HUES48 (cell line): ENCODE data around the gene MAP1LC3C.

ENCODE experiments used
- H3K27ac ChIP-seq: one replicate; pipeline ENCODE4 v1.7.0; 2013; ENCODE audit warnings: low read depth, low read length, inconsistent platforms
- H3K27me3 ChIP-seq: 2 replicates; pipeline ENCODE4 v1.6.1; 2013; ENCODE audit warnings: mild to moderate bottlenecking, low read length; ENCODE audit not compliant: control insufficient read depth, insufficient read depth
- H3K36me3 ChIP-seq: 2 replicates; pipeline ENCODE4 v1.6.1; 2013; ENCODE audit warnings: low read length; ENCODE audit not compliant: control insufficient read depth, insufficient read depth
- H3K4me1 ChIP-seq: 2 replicates; pipeline ENCODE4 v1.6.1; 2013; ENCODE audit warnings: mild to moderate bottlenecking, low read length; ENCODE audit not compliant: control insufficient read depth, insufficient read depth
- H3K4me3 ChIP-seq: 2 replicates; pipeline ENCODE4 v1.5.1; 2013; ENCODE audit warnings: mild to moderate bottlenecking, low read depth, low read length
- H3K9ac ChIP-seq: 2 replicates; pipeline ENCODE4 v1.6.1; 2013; ENCODE audit warnings: mild to moderate bottlenecking, low read depth, low read length, moderate library complexity
- H3K9me3 ChIP-seq: 2 replicates; pipeline ENCODE4 v1.6.1; 2013; ENCODE audit warnings: low read length; ENCODE audit not compliant: control insufficient read depth, insufficient read depth

MAP1LC3C gene

GRCh38 chr1:242008826-242009495 lies 10.1 kb upstream of the MAP1LC3C start:
- H3K9me3 ChIP-seq: no peaks in the 10 kb centered on the region
- peaks cover 5% of the 10 kb centered on the region; the same call in 1 of the 2 replicates for H3K4me1 ChIP-seq
- no peaks in the 10 kb centered on the region for H3K27me3 ChIP-seq
- H3K27ac ChIP-seq: no peak overlapping the region
- H3K36me3 ChIP-seq: no peaks in the 10 kb centered on the region
- H3K4me3 ChIP-seq: no peak overlapping the region
- H3K9ac ChIP-seq: no peak overlapping the region

GRCh38 chr1:242006976-242007375 lies 8.1 kb upstream of the MAP1LC3C start:
- H3K27me3 ChIP-seq: no peaks in the 10 kb centered on the region
- H3K27ac ChIP-seq: no peak overlapping the region
- H3K36me3 ChIP-seq: no peaks in the 10 kb centered on the region
- no peaks in the 10 kb centered on the region for H3K9me3 ChIP-seq
- H3K4me1 ChIP-seq: peaks cover 5% of the 10 kb centered on the region; the same call in 1 of the 2 replicates
- H3K9ac ChIP-seq: no peak overlapping the region
- no peak overlapping the region for H3K4me3 ChIP-seq

GRCh38 chr1:242005866-242006535 lies 7.1 kb upstream of the MAP1LC3C start:
- no peaks in the 10 kb centered on the region for H3K27me3 ChIP-seq
- no peak overlapping the region for H3K27ac ChIP-seq
- H3K9ac ChIP-seq: no peak overlapping the region
- no peaks in the 10 kb centered on the region for H3K9me3 ChIP-seq
- H3K4me3 ChIP-seq: no peak overlapping the region
- H3K36me3 ChIP-seq: no peaks in the 10 kb centered on the region
- peaks cover 5% of the 10 kb centered on the region; the same call in 1 of the 2 replicates for H3K4me1 ChIP-seq

GRCh38 chr1:242004751-242005495 lies 6.0 kb upstream of the MAP1LC3C start:
- Histone ChIP-seq H3K9ac (no peak overlapping the region), H3K36me3 (no peaks in the 10 kb centered on the region), H3K4me3 (no peak overlapping the region), H3K4me1 (peaks cover 5% of the 10 kb centered on the region; the same call in 1 of the 2 replicates), H3K9me3 (no peaks in the 10 kb centered on the region), H3K27me3 (no peaks in the 10 kb centered on the region), H3K27ac (no peak overlapping the region)

GRCh38 chr1:242002510-242002909 lies 3.6 kb upstream of the MAP1LC3C start:
- Histone ChIP-seq H3K4me3 (no peak overlapping the region), H3K9me3 (no peaks in the 10 kb centered on the region), H3K4me1 (peaks cover 6% of the 10 kb centered on the region)

GRCh38 chr1:242002072-242002471 lies 3.2 kb upstream of the MAP1LC3C start:
- no peak overlapping the region for H3K9ac ChIP-seq
- H3K9me3 ChIP-seq: no peaks in the 10 kb centered on the region
- no peak overlapping the region for H3K27ac ChIP-seq
- no peaks in the 10 kb centered on the region for H3K27me3 ChIP-seq
- no peaks in the 10 kb centered on the region for H3K36me3 ChIP-seq
- H3K4me3 ChIP-seq: no peak overlapping the region
- H3K4me1 ChIP-seq: peaks cover 6% of the 10 kb centered on the region

More at GRCh38 chr1:242002510-242002909, 3.6 kb upstream of the MAP1LC3C start:
- no peak overlapping the region for H3K9ac ChIP-seq
- no peaks in the 10 kb centered on the region for H3K27me3 ChIP-seq
- H3K36me3 ChIP-seq: no peaks in the 10 kb centered on the region
- H3K27ac ChIP-seq: no peak overlapping the region

- Histone ChIP-seq H3K27me3 (no peaks in the 10 kb centered on the region), H3K9ac (no peak overlapping the region), H3K36me3 (no peaks in the 10 kb centered on the region), H3K9me3 (no peaks in the 10 kb centered on the region), H3K4me3 (no peak overlapping the region), H3K27ac (no peak overlapping the region), H3K4me1 (peaks cover 6% of the 10 kb centered on the region)
These were observed 1.5 kb upstream of the MAP1LC3C start for GRCh38 chr1:242000434-242000833.

GRCh38 chr1:241998412-241998921 lies 431 bp downstream of the MAP1LC3C start:
- Histone ChIP-seq H3K4me3 (peak overlapping the region; percentile 64), H3K27ac (peak overlapping the region; percentile 57)

GRCh38 chr1:241997401-241997998 lies 1.4 kb downstream of the MAP1LC3C start:
- H3K36me3 ChIP-seq: no peaks in the 10 kb centered on the region
- peaks cover 6% of the 10 kb centered on the region for H3K4me1 ChIP-seq
- no peaks in the 10 kb centered on the region for H3K27me3 ChIP-seq
- H3K4me3 ChIP-seq: no peak overlapping the region
- no peak overlapping the region for H3K27ac ChIP-seq
- no peak overlapping the region for H3K9ac ChIP-seq
- no peaks in the 10 kb centered on the region for H3K9me3 ChIP-seq

More at GRCh38 chr1:241998412-241998921, 431 bp downstream of the MAP1LC3C start:
- Histone ChIP-seq H3K4me1 (peaks cover 6% of the 10 kb centered on the region), H3K9me3 (no peaks in the 10 kb centered on the region), H3K27me3 (no peaks in the 10 kb centered on the region), H3K9ac (no peak overlapping the region), H3K36me3 (no peaks in the 10 kb centered on the region)

- no peaks in the 10 kb centered on the region for H3K27me3 ChIP-seq
- no peaks in the 10 kb centered on the region for H3K36me3 ChIP-seq
- H3K27ac ChIP-seq: no peak overlapping the region
- no peak overlapping the region for H3K4me3 ChIP-seq
- peaks cover 5% of the 10 kb centered on the region for H3K4me1 ChIP-seq
- no peak overlapping the region for H3K9ac ChIP-seq
- no peaks in the 10 kb centered on the region for H3K9me3 ChIP-seq
These were observed 4.7 kb downstream of the MAP1LC3C start for GRCh38 chr1:241994171-241994570.
